Right renal pelvis (tissue), 4 donors: ENCODE measurements around the gene CEP170. TPM values are rescaled to one million over a fixed set of nuclear protein-coding genes. Genes with fewer than 3 reads are reported as not detected.
"Not testable (repeated sequence)": the region's sequence is repeated elsewhere in the genome, so short reads cannot be mapped to it uniquely, and the experiment has no call there.

ENCODE experiments used
- DNase-seq, 4 donors: peaks; one replicate each; pipeline ENCODE4 v3.0.0-alpha.2; 2013; ENCODE audit warnings: low read depth in 4 of 4, low spot score in 3 of 4, missing footprints in 1 of 4
- polyA plus RNA-seq, 4 donors: library from polyadenylated mRNA; unstranded; fragments of 120-200 nt; gene quantifications; one replicate each; pipeline ENCODE4 v1.2.1, GENCODE V29; 2013; ENCODE audit not compliant: insufficient read length in 4 of 4

The CEP170 gene
- polyA plus RNA-seq, 4 donors: 57.8 to 66.5 (median 62.3) TPM

GRCh38 chr1:243183661-243184060, 71.4 kb downstream of the CEP170 start:
- not testable (repeated sequence) for DNase-seq

GRCh38 chr1:243183176-243183575, 71.9 kb downstream of the CEP170 start:
- not testable (repeated sequence) for DNase-seq

GRCh38 chr1:243179720-243180119, 75.4 kb downstream of the CEP170 start:
- DNase-seq: no peak

GRCh38 chr1:243177792-243178191, 77.3 kb downstream of the CEP170 start:
- DNase-seq: not testable (repeated sequence)

- DNase-seq: not testable (repeated sequence)
Observed at GRCh38 chr1:243173758-243174369, 81.2 kb downstream of the CEP170 start.

- not testable (repeated sequence) for DNase-seq
Observed at GRCh38 chr1:243164911-243165310, 90.2 kb downstream of the CEP170 start.

DNA sequence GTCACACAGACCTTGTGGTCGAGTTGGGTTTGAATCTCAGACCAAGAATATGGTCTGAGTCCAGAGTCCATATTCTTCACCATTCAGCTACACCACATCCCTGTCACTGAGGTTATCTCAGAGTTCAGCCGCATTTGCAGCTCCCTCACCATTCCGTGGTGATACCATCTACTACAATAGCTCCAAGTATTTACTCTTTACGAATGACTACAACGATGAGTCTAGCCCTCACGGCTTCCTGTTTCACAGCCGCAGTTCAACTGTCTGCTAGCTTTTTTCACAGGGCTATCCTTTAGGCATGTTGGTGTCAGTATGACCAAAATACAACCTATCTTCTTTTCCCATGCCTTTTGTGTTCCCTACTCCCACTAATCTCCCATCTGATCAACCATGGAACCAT, 104.2 kb downstream of the CEP170 start:
- DNase-seq: not testable (repeated sequence)

- not testable (repeated sequence) for DNase-seq
Observed at GRCh38 chr1:243149120-243149519, 106.0 kb downstream of the CEP170 start.

GRCh38 chr1:243147351-243147750, 107.7 kb downstream of the CEP170 start:
- not testable (repeated sequence) for DNase-seq

- DNase-seq: not testable (repeated sequence)
Observed at GRCh38 chr1:243140498-243140897, 114.6 kb downstream of the CEP170 start.

DNA sequence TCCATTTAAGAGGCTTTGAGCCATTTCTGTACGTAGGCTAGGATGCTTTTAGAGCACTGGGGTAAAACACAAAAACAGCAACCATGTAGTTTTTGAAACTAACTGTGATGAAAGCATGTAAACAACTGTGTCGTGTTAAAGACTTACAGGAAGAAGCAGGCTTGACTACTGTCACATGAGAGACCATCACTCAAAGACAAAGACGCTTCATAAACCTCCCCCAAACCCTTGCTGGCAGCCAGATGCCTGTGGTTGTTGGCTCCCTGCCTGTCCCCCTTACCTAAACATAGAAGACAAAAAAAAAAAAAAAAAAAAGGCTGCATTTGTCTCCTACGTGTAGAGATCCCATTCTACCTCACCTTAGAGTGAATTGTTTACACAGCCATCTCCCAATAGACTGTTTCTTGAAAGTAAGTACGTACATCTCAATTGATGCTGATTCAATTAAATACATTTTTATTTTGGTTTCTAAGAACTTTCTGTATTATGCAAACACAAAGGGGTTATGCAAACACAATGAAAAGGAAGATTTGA, 132.1 kb downstream of the CEP170 start:
- DNase-seq: not testable (repeated sequence)

GRCh38 chr1:243121939-243122338, 133.1 kb downstream of the CEP170 start:
- DNase-seq: not testable (repeated sequence)

DNA sequence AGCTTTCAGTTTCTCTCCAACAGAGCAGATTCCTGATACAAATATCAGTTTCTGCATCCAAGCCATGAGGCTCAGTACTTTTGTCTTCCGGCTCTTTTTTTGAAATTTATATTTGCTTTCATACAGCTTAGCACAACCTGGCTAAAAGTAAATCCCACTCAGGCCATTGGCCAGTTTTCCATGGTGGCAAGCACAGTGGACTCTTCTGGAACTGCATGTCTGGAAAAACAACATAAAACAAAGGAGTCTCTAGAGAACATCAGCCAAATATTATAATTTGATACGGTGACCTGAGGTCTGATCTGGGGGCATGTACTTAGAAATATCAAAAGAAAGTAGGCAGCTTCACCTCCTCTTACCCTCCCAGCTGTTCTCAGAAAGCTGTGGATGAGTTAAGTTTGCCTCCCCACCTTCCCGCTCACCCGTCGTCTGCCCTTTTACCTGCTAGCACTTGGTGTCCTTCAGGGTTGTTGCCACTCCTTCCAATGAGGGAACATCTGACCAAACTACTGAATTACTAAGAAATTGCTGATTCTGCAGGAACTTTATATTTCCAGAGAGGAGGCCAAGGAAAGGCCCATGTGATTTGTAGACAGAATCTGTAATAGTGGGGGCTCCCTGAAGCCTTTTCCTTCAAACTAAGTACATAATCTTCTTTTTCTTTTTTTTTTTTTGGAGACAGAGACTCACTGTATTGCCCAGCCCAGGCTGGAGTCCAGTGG, 136.3 kb downstream of the CEP170 start:
- DNase-seq: not testable (repeated sequence)

- not testable (repeated sequence) for DNase-seq
Observed at GRCh38 chr1:243116187-243116586, 138.9 kb downstream of the CEP170 start.

GRCh38 chr1:243114769-243115168, 140.3 kb downstream of the CEP170 start:
- DNase-seq: not testable (repeated sequence)

- not testable (repeated sequence) for DNase-seq
Observed at GRCh38 chr1:243114059-243114713, 140.9 kb downstream of the CEP170 start.

DNA sequence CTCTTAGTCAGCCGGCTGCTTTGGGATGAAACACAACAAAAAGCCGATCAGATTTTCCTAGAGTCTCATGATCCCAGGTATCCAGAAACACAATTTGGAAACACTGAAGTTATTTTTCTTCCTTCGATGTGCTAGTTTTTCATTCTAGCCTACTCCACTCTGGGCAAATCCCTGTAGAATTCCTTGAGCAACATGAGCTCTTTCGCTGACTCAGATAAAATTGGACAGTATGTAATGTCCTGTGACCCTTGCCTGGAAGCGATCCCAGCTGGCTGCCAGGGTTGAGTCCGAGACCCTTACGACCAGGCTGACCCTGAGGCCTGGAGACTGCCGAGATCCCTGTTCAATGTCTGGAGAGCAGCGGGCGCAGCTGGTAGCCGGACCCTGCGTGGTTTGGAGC, 147.9 kb downstream of the CEP170 start:
- not testable (repeated sequence) for DNase-seq

- not testable (repeated sequence) for DNase-seq
Observed at GRCh38 chr1:243105652-243106332, 149.3 kb downstream of the CEP170 start.

DNA sequence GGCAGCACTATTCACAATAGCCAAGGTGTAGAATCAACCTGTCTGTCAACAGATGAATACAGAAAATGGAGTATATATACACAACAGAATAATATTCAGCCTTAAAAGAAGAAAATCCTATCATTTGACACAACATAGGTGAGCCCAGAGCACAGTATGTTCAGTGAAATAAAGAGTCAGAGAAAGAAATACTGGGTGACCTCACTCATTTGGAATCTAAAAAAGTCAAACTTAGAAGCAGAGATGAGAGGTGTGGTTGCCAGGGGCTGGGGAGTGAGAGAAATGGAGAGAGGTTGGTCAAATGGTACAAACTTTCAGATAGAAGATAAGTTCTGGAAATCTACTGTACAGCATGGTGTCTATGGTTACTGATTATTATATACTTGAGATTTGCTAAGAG, 150.0 kb downstream of the CEP170 start:
- DNase-seq: not testable (repeated sequence)

- DNase-seq: not testable (repeated sequence)
Observed at GRCh38 chr1:243104452-243104851, 150.6 kb downstream of the CEP170 start.
